Left ventricle myocardium inferior (tissue), 1 donor: ENCODE measurements around the gene INSL6. TPM values are rescaled to one million over a fixed set of nuclear protein-coding genes. Genes with fewer than 3 reads are reported as not detected.

Experiments used
- DNase-seq: peaks from one replicate; pipeline ENCODE4 v3.0.0-alpha.2; 2020
- H3K27ac ChIP-seq: fragments of 200-600 bp; replicated peaks from 2 replicates; pipeline ENCODE4 v1.8.0; 2021
- H3K27me3 ChIP-seq: fragments of 200-600 bp; 2 replicates; pipeline ENCODE4 v1.8.0; 2021; ENCODE audit warnings: low read depth
- H3K36me3 ChIP-seq: fragments of 200-600 bp; 2 replicates; pipeline ENCODE4 v1.8.0; 2021
- H3K4me1 ChIP-seq: fragments of 200-600 bp; 2 replicates; pipeline ENCODE4 v1.8.0; 2021
- H3K4me3 ChIP-seq: fragments of 200-600 bp; 2 replicates; pipeline ENCODE4 v1.8.0; 2021; ENCODE audit warnings: mild to moderate bottlenecking, moderate library complexity
- H3K9me3 ChIP-seq: fragments of 200-600 bp; replicated peaks from 2 replicates; pipeline ENCODE4 v1.8.0; 2021
- CTCF ChIP-seq: fragments of 200-600 bp; IDR thresholded peaks from 2 replicates; pipeline ENCODE4 v1.8.0; 2021; ENCODE audit warnings: antibody characterized with exemption, mild to moderate bottlenecking, borderline replicate concordance
- intact Hi-C: fragments of 100-400 bp; cut with micrococcal nuclease; formaldehyde crosslinking; loops from one replicate; pipeline ENCODE4 v1.11.0; 2022
- total RNA-seq: library from RNA; stranded (reverse); fragmentation: NEBNext Ultra II Directional; extraction: Animal tissue kit (Norgen Biotek cat#: 25700); gene quantifications from one replicate; pipeline ENCODE4 v1.2.1, GENCODE V29; 2021
- donor health status: DM: no; HTN: yes; CAD: no; lungs with severe emphysema.

The INSL6 gene
- total RNA-seq, 1 donor from 2014 or later, result not detected

GRCh38 chr9:5178126-5178805 is 7.2 kb downstream of the INSL6 start:
- Histone ChIP-seq H3K27me3 (no peaks in the 10 kb centered on the region), H3K4me1 (no peaks in the 10 kb centered on the region), H3K9me3 (peaks cover 22% of the 10 kb centered on the region), H3K36me3 (no peaks in the 10 kb centered on the region), H3K27ac (no peak overlapping the region), H3K4me3 (no peak overlapping the region)
- TF ChIP-seq CTCF, result no peak
- intact Hi-C loops, result no loop called here
- no peak for DNase-seq

GRCh38 chr9:5146241-5146640 is 39.2 kb downstream of the INSL6 start:
- H3K4me3 ChIP-seq, result no peak overlapping the region
- no peaks in the 10 kb centered on the region for H3K27me3 ChIP-seq
- H3K36me3 ChIP-seq, result peaks cover 60% of the 10 kb centered on the region
- H3K4me1 ChIP-seq, result no peaks in the 10 kb centered on the region
- intact Hi-C loops, result no loop called here
- no peak for DNase-seq
- TF ChIP-seq CTCF, result no peak
- no peak overlapping the region for H3K27ac ChIP-seq
- peaks cover 32% of the 10 kb centered on the region for H3K9me3 ChIP-seq

GRCh38 chr9:5144217-5144616 is 41.2 kb downstream of the INSL6 start:
- intact Hi-C loops, result no loop called here
- TF ChIP-seq CTCF, result no peak
- peaks cover 53% of the 10 kb centered on the region for H3K36me3 ChIP-seq

GRCh38 chr9:5140151-5140550 is 45.3 kb downstream of the INSL6 start:
- DNase-seq, result no peak
- H3K36me3 ChIP-seq, result peaks cover 19% of the 10 kb centered on the region
- TF ChIP-seq CTCF, result no peak
- no peak overlapping the region for H3K27ac ChIP-seq
- H3K4me3 ChIP-seq, result no peak overlapping the region
- H3K9me3 ChIP-seq, result peaks cover 55% of the 10 kb centered on the region
- no peaks in the 10 kb centered on the region for H3K4me1 ChIP-seq
- no peaks in the 10 kb centered on the region for H3K27me3 ChIP-seq
- intact Hi-C loops, result no loop called here

More at GRCh38 chr9:5144217-5144616, 41.2 kb downstream of the INSL6 start:
- Histone ChIP-seq H3K9me3 (peaks cover 27% of the 10 kb centered on the region), H3K4me1 (no peaks in the 10 kb centered on the region), H3K27ac (no peak overlapping the region), H3K4me3 (no peak overlapping the region), H3K27me3 (no peaks in the 10 kb centered on the region)
- DNase-seq, result no peak

- no peak overlapping the region for H3K4me3 ChIP-seq
- peaks cover 5% of the 10 kb centered on the region for H3K9me3 ChIP-seq
- H3K27ac ChIP-seq, result no peak overlapping the region
- H3K4me1 ChIP-seq, result no peaks in the 10 kb centered on the region
- no peak for DNase-seq
- H3K36me3 ChIP-seq, result peaks cover 45% of the 10 kb centered on the region
- intact Hi-C loops, result no loop called here
- H3K27me3 ChIP-seq, result no peaks in the 10 kb centered on the region
- no peak for TF ChIP-seq CTCF
Observed at GRCh38 chr9:5122516-5122915, 62.9 kb downstream of the INSL6 start.
